HG03060 (cell line): ENCODE data around the gene VPS18.

Source experiments
- ATAC-seq: cut with Tn5 transposase; IDR thresholded peaks from one replicate; pipeline ENCODE4 v1.9.1; 2021; ENCODE audit warnings: low read depth, moderate number of reproducible peaks; ENCODE audit not compliant: unreplicated experiment

The VPS18 gene

DNA sequence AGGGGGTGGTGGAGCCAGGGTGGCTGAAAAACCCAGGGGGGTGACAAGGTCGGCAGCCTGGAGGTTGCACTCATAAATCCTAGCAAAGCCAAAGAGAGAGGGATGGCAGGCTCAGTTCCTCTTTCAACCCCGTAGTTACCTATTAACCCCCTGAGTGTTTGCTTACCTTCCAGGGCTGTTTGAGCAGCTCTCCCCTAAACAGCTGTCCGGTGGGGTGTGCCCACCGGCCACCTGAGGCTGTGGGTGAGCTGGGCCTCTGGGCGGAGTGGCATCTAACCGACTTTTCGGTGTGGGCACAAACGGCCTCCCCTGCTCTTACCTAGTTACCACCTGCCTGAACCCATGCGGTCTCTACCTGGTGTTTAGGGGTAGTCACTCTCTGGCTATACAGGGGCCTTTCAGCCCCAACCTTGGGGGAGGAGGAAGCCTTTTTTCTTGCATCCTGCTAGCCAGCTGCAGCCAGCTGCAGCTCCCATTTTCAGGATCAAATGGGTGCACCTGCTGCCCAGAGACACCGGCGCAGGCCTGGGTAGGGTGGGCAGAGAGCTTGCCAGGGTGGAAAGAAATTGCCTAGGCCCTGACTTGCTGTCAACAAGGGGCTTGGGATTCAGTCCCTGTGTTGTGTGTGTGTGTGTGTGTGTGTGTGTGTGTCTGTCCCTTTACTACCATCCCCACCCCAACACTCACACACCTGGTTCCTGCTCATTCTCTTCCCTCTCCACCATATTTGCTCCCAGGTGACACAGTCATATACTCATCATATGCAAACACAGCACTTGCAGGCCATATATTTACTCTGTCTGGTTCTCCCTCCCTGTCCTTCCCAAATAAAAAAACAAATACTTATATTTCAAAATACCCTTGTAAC, 38.6 kb downstream of the VPS18 start:
- no peak for ATAC-seq

DNA sequence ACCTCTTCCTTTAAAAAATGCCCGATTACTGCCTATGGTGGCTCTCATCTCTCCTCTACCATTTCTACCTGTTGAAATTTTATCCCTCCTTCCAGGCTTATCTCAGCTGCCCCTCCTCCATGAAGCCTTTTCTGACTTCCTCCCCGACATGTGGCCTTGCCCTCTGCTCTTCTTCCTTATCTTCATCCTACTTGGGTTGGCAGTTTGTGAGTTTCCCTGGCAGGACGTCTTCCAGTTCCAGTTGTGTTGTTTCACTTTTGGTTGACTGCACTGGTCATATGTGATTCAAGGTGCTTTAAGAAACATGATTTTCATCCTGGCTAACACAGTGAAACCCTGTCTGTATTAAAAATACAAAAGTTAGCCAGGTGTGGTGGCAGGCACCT, 39.3 kb downstream of the VPS18 start:
- no peak for ATAC-seq

DNA sequence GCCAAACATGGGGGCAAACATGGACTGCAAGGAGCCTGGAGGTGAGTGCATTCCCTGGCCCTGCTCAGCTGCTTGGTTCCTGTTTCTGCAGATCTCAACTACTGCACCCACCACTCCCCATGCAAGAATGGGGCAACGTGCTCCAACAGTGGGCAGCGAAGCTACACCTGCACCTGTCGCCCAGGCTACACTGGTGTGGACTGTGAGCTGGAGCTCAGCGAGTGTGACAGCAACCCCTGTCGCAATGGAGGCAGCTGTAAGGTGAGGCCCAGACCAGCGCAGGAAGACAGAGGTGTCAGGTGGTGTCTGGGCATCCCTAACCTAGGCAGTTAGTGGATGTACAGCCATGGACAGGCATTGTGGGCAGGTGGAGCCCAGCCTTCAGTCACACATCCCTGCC, 40.2 kb downstream of the VPS18 start:
- ATAC-seq, result no peak

DNA sequence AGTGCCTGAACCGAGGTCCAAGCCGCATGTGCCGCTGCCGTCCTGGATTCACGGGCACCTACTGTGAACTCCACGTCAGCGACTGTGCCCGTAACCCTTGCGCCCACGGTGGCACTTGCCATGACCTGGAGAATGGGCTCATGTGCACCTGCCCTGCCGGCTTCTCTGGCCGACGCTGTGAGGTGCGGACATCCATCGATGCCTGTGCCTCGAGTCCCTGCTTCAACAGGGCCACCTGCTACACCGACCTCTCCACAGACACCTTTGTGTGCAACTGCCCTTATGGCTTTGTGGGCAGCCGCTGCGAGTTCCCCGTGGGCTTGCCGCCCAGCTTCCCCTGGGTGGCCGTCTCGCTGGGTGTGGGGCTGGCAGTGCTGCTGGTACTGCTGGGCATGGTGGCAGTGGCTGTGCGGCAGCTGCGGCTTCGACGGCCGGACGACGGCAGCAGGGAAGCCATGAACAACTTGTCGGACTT, 42.0 kb downstream of the VPS18 start:
- no peak for ATAC-seq

DNA sequence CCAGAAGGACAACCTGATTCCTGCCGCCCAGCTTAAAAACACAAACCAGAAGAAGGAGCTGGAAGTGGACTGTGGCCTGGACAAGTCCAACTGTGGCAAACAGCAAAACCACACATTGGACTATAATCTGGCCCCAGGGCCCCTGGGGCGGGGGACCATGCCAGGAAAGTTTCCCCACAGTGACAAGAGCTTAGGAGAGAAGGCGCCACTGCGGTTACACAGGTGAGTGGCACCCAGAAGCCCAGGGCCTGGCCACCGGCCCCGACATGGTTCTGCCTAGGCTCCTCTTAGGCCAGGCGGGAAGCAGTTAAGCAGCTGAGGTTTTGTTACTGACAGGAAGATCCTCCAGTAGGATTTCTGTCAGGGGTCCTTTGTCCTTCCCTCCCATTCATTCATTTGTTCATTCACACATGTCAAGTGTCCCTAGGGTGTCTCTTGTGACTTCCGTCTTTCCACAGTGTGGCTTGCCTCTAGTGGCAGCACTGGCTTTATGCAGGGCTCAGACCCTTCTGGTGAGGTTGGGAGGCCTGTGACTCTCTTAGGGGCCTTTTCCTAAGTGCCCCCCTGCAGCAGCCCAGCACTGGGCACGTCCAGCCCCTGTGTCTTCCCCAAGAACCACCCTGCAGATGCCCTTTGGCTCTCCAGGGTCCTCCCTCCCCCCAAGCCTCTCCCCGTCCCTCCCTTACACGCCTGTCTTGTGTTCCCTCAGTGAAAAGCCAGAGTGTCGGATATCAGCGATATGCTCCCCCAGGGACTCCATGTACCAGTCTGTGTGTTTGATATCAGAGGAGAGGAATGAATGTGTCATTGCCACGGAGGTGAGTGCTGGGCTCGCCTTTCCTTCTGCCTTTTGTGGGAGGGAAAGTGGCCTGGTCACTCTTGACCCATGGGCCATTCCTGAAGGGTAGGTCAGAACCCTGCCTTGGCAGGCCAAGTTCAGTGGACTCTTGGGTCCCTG, 42.7 kb downstream of the VPS18 start:
- ATAC-seq, result no peak

DNA sequence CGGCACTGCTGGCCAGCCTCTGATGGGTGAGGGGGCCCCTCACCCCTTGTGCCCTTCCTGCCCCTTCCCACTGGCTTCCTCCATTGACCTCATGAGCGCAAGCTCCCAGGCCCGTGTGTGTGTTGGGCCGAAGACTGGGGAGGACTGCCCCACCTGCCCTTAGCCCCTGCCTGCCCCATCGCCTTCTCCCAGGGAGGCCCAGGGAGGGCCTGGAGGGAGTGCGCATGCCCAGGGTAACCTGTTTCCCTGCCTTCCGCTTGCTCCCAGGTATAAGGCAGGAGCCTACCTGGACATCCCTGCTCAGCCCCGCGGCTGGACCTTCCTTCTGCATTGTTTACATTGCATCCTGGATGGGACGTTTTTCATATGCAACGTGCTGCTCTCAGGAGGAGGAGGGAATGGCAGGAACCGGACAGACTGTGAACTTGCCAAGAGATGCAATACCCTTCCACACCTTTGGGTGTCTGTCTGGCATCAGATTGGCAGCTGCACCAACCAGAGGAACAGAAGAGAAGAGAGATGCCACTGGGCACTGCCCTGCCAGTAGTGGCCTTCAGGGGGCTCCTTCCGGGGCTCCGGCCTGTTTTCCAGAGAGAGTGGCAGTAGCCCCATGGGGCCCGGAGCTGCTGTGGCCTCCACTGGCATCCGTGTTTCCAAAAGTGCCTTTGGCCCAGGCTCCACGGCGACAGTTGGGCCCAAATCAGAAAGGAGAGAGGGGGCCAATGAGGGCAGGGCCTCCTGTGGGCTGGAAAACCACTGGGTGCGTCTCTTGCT, 43.7 kb downstream of the VPS18 start:
- no peak for ATAC-seq

DNA sequence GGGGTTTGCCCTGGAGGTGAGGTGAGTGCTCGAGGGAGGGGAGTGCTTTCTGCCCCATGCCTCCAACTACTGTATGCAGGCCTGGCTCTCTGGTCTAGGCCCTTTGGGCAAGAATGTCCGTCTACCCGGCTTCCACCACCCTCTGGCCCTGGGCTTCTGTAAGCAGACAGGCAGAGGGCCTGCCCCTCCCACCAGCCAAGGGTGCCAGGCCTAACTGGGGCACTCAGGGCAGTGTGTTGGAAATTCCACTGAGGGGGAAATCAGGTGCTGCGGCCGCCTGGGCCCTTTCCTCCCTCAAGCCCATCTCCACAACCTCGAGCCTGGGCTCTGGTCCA, 44.3 kb downstream of the VPS18 start:
- no peak for ATAC-seq

DNA sequence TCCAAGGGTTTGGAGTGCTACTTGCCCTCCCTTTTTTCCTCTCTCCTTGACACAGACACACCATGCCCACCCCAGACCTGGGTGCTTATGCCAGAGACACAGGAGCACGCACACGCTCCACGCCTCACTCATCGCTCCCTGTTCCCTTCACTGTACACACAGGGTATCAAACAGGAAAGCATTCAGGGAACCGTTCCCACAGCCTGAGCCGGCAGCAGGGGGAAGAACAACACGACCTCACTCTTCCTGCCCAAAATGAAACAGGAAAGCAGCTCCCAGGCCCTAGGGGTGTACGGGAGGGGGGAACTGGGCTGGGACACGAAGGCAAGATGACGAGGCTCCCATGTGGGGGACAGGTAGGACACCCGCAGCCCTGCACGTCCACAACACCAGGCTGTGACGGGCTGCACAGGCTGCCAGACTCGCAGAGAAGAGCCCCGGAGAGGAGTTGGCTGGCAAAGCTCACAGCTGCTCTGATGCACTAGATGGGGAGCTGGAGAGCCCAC, 46.1 kb downstream of the VPS18 start:
- ATAC-seq, result no peak

DNA sequence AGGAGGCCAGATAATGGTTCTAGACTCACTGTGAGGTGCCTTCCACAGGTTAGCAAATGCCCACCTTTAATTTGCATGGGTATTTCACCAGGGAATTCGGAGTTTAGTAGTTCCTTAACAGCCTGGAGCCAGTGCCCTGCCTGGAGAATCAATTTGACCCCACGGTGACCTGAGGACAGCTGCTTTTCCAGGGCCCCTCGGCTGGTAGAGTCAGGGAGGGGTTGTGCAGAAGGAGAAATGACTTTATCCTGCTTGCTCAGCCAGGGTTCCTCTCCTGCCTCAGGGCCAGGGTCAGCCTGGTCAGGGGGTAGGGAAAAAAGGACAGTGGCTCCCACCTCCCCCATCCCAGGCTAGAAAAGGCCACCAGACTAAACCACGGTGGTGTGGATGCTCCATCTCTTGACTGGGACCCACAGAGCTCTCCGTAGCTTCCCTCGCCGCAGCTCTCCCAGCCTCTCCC, 46.8 kb downstream of the VPS18 start:
- no peak for ATAC-seq

DNA sequence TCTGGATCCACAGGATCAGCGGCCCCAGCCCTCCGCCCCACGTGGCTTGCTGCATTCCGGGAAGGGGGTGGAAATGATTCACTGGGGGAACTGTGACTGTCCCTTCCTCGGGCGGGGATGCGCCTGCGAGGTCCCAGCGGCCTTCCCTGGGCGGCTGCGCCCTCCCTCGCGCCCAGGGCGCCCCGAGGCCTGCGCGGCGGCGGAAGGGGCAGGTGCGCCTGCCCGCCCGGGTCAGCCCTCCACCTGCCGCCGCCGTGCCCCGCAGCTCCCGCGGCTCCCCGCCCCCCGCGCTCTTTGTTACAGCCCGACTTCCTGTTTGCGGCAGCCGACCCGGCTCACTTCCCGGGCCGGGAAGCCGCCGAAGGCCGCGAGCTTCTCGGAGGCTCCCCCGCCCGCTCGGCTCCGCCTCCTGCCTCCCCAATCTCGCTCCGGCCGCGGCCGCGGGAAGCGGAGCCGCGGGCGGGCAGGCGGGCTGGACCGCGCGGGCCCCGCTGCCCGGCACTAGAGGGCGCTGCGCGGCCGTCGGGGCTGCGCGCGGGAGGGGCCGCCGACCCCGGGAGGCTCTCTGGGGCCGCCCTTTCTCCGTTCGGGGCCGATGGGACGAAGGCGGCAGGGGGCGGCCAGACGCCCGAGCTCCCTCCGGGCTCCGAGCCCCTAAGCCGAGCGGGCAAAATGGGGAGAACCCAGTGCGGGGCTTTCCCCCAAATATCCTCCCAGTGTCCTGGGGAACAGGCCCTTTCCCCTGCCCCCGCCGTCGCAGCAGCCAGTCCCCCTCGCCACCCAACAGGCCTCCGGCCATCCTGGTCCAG, 47.5 kb downstream of the VPS18 start:
- no peak for ATAC-seq

DNA sequence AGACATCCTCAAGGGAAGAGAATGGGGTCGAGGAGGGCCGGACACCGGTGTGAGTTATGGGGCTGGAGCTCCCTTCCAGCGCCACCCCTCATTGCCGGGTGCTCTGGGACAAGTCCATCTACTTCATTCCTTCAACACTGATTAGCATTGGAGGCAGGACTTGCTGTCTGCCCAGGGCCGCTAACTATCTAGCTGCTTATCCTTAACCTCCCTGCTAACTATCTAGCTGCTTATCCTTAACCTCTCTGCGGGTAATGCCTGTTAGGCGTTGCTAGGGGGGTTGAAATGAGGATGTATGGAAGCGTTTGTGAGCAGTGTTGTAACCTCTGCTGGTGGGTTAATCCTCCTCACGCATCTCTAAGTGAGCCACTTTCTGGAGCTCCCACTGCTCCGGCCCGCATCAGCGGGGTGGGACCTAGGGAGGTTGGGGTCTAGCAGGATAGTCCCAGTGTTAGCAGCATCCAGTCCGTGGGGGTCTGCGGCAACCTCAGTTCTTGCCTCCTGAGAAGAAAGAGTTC, 48.1 kb downstream of the VPS18 start:
- no peak for ATAC-seq

DNA sequence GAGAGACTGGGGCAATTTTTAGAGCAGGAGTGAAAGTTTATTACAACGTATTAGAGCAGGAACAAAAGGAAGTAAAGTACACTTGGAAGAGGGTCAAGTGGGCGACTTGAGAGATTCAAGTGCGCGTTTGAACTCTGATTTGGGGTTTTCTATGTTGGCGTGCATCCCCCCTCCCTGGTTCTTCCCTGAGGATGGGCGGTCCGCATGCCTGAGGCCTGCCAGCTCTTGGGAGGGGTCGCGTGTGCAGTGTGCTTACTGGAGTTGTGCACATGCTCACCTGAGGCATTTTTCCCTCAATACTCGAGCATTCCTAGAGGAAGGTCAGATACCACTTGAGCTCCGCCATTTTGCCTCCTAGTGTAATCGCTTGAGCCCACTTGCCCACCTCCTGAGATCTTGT, 48.6 kb downstream of the VPS18 start:
- ATAC-seq, result no peak

DNA sequence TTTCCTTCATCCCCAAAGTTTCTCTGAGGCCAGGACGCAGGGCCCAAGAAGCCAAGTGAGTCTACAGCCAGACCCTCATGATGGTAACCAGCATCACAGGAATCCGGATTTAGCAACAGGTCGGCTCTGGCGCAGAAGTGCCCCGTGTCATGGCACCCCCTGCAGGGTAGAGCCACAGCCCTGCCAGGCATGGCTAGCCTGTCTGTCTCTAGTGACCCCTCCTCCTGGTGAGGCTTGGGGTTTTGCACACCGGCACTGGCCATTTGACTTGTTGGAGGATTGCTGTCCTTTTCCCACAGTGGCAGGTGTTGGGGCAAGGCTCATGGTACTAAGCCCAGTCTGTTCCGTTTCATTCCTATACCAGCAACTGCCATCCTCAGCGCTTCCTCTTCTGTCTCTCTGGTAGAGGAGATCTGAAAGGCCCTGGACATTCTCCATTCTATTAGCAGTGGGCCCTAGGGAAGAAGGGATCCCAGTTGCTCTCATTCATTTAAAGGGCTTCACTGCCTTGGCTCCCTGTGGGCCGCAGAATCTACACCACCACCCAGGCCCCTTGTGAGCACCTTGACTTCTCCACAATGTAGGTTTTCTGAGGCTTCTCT, 49.6 kb downstream of the VPS18 start:
- ATAC-seq, result no peak

DNA sequence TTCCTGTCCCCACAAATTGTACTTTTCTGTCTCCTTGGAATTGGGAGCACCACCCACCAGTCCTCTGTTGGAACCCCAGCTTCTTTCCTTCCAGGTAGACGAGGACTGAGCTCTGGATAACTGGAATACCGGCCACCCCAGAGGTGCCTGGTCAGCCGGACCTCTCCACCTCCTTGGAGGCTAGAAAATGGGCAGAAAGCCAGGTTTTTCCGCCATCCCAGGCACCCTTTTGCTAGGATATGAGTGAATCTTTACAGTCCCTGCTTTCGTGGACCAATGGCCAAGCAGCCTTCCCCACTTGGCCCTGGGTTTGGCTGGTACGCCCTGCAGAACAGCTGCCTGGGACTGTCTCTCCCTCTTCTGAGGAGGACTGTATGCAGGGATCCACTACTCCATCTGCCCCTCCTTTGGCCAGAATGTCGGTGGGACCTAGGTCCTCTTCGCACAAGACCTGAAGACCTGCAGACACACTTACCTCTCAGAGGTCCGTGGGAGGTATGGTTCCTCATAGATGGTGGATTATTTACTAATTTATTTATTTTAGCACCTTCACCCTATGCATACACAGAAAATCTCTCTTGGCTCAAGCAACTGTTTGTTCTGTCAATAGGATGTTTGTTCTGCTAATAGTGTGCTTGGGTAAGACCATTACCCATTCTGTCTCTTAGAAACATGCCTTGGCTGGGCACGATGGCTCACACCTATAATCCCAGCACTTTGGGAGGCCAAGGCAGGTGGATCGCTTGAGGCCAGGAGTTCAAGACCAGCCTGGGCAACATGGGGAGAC, 50.5 kb downstream of the VPS18 start:
- no peak for ATAC-seq

DNA sequence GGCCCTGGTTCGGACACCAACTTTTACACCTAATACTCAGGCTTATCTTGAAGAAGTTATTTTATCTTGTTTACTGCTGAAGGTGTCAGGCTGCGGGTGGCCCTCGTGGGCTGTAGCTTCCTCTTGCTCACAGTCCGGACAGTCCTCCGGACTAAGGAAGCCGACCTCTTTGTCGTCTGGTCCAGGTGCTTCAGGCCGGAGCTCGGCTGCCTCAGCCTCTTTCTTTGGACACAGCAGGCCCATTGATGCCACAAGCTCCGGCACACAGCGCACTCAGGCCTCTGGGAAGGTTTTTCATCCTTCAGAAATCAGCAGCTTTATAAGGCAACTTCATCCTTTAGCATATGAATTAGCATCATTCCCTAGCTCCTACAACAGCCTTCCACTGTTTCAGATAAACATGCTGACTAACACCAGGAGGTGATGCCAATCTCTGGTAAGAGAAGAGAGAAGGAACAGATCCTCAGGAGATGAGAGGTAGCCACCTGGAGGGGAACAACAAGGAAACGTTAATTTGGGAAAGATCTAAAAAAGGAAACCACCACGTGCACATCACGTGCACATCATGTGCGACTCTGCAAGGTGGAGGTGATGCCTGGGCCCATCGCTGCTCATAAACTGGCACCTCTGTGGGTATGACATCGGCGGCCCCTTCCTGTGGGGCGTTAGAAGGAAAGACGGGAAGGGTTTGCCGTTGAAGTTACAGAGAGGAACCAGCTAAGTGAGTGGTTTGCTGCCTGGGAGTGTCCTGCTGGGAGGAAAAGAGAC, 54.6 kb downstream of the VPS18 start:
- ATAC-seq, result no peak

DNA sequence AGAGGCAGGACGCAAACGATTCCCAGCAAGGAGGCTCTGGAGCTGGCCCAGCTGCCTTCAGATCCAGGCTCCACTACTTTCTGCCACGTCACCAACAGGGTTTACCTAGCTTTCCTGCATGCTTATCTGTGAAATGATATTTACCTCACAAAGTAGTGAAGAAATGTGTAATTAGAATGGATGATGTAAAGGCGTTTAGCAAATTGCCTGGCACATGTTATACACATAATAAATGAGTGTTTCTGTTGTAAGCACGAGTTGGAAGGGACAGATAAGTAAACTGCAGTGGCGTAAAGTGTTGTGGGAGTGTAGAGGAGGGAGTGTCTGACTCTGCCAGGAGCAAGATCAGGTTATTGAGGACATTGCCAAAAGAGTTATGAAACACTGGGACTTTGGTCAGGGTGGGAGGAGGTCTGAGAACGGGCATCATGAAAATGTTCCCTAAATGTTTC, 55.5 kb downstream of the VPS18 start:
- ATAC-seq, result no peak

DNA sequence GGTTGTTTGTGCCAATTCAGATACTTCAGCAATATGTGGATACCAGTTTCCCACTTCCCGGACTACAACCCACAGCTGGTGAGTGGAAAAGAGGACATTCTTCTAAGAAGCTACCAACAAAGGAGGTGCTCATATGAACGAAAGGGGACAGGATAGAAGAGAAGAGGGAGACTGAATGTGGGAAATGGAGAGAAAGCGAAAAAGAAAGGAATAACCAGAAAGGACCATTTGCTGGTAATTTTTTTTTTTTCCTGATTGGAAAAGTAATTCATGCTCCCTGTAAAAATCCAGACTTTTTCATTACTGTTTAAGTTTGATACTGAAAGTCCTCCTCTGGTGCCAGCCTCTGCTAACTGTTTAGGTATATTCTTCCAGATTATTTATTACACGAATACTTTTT, 57.5 kb downstream of the VPS18 start:
- no peak for ATAC-seq
